Measurements from ENCODE around the gene ARHGAP45.

The ARHGAP45 gene

DNA sequence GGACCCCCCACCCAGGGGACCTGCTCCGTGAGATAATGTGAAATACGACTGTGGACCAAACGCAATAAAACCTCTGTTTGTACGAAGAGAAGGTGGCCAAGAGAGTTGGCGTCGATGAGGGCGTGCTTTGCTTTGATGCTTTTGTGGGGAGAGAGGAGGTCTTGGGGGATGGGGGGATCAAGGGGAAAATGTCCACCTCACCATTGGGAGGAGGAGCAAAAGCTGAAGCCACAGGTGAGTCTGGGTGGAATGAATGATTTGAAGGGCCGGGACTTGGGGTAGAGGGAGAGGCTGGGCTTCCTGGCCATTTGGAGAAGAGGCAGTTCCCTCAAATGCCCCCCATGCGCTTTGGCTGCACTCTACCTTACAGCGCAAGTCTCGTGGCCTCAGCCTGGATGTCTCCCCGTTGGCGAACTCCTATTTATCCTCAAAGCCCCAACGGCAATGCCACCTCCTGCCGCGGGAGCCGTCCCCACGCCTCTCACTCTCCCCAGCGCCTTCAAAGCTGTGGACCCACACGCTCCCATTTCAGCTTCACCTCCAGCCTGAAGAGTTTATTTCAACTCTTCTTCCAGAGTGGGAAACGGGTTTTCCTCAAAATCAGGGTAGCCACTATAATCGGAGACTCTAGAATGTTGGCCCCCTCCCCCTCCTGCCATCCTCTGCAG is 27.9 kb upstream of the ARHGAP45 start:
- DNase-seq, result no peak

DNA sequence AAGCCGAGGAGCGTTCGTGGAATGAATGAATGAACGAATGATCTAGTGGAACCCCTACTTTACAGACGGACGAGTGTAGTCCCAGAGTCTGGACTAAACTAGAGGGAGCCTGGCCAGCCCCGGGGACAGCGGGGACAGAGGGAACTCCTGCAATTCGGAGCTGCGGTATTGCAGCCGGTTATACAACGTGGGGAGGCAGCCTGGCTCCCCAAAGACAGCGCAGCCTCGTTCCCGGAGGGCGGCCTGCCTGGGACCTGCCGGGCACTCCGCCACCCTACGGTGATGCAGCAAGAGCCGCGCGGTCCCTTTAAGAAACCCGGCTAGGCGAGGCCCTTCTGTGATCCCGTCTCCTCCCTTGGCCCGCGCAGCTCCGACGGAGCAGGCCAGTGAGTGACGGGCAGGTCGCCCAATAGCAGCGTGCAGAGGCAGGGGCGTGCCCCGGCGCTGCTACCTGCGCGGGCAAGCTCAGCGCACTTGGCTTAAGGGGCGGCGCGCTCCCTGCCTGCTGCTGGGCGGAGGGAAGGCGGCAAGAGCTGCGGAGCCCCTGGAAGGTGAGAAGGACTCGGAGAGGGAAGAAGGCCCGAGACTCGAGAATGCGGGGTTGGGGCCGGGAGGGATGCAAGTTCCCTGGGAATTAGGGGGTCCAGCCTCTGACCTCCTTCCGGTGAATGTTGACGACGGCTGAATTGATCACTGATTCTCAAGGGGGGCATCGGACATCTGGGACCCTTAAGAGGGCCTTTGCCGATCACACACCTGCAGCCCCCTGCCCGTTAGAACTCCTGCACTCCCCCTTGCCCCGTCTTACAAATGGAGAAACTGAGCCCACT is 27.1 kb upstream of the ARHGAP45 start, which contains the start of gene ABCA7:
Gene ABCA7, plus strand, starts transcription at position 462 of the 830 bp plus-strand sequence. CDS start 1,255 bp downstream, outside the sequence.
- DNase-seq, result peak; percentile 90

DNA sequence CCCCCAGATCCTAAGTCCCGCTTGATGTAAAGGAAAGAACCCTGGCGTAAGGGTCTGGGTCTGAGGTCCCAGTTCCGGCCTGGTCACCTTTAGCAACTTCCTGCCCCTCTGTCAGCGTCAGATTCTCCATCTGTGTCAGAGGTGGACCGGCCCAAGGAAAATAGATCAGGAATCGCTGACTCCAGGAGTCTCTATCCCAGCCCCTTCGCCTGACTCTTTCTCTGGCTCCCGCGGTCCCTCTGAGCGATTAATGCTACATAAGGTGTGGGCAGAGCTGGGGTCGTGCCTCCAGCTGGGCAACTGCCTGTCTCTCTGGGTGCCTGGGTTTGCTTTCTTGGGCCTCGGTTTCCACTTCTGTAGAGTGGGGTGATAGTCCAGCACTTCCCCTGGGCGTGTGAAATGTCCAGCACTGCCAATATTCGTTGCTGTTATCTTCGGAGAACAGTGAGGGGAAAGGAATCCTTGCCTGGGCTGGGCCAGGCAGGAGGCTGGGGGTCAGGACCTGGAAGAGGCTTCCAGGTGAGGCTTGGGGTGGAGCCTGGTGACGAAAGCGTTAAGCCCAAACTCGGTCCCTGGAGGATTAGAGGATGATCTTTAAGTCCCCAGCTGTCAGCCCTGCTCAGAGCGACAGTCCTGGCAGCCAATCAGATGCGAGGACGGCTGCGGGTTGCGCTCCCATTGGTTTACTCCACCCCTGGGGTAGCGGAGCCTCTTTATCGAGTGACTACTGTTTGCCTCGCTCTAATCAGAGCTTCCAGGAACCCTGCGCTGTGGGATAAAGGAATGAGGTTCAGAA is 26.3 kb upstream of the ARHGAP45 start:
- peak; percentile 56 for DNase-seq

DNA sequence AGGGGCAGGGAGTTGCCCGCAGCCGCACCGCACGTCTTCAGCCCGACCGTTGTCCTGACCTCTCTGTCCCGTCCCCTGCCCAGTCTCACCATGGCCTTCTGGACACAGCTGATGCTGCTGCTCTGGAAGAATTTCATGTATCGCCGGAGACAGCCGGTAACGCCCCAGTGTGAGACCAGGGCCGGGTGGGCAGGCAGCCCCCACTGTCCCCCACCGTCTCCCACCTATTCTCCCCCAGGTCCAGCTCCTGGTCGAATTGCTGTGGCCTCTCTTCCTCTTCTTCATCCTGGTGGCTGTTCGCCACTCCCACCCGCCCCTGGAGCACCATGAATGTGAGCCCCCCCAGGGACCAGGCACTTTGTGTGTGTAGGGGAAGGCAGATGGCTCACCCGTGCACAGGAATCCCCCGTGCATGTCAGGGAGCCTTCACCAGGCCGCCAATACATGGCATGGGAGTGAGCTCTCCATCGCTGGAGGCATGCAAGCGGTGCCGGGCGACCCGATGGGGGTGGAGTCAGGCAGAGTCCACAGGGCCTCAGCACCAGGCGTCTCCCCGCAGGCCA is 25.6 kb upstream of the ARHGAP45 start:
- DNase-seq, result no peak

GRCh38 chr19:1041835-1042685 is 24.9 kb upstream of the ARHGAP45 start:
- DNase-seq, result no peak

DNA sequence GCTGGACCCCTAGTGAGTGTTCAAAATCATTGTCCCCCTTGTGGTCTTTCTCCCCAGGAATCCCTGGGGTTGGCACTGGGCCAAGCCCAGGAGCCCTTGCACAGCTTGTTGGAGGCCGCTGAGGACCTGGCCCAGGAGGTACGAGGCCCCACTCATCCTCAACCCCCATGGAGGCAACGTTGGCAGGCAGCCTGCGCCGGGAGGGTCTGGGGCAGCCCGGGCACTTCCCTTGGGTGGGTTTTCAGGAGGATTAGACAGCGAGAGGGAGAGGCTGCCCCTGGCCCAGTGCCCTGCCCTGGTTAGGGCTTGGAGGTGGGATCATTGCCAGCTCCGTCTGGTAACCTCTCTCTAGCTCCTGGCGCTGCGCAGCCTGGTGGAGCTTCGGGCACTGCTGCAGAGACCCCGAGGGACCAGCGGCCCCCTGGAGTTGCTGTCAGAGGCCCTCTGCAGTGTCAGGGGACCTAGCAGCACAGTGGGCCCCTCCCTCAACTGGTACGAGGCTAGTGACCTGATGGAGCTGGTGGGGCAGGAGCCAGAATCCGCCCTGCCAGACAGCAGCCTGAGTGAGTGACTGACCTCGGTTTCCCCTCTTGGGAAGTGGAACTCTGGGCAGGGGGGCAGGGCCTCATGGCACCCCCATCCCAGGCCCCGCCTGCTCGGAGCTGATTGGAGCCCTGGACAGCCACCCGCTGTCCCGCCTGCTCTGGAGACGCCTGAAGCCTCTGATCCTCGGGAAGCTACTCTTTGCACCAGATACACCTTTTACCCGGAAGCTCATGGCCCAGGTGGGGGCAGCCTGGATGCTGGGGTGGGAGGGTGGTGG is 24.1 kb upstream of the ARHGAP45 start:
- DNase-seq, result no peak

GRCh38 chr19:1045247-1045603 is 21.7 kb upstream of the ARHGAP45 start:
- DNase-seq, result no peak

DNA sequence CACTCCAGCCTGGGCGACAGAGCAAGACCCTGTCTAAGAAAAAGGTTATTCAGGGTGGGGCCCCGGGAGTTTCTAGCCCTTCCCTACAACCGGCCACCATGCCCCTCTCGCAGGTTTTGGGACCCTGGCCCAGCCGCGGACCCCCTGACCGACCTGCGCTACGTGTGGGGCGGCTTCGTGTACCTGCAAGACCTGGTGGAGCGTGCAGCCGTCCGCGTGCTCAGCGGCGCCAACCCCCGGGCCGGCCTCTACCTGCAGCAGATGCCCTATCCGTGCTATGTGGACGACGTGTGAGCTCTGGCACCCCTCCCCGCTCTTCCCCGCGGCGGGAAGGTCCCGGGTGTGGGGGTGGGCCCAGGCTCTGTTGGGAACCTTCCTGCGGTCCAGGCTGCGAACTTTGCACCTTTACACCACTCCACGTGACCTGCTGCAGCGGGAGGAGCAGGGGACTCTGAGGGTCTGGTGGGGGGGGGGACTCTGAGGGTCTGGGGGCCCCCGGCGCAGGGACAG is 20.8 kb upstream of the ARHGAP45 start:
- DNase-seq, result no peak

GRCh38 chr19:1046836-1047695 is 19.9 kb upstream of the ARHGAP45 start:
- DNase-seq, result no peak

DNA sequence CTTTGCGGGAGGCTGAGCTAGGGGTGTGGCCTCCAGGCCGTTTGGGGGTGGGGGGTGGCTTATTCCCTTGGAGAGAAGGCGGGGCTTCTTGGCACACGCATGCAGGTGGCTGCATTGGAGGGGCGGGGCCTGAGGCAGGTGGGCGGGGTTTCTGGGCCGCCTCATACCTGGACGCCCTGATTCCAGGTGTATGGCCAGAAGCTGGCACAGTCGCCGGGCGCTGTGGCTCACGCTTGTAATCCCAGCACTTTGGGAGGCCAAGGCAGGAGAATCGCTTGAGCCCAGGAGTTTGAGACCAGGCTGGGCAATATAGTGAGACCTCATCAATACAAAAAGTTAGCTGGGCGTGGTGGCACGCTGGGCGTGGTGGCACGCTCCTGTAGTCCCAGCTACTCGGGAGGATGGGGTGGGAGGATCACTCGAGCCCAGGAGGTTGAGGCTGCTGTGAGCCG is 19.2 kb upstream of the ARHGAP45 start:
- no peak for DNase-seq

GRCh38 chr19:1049106-1049505 is 17.9 kb upstream of the ARHGAP45 start:
- DNase-seq, result no peak

DNA sequence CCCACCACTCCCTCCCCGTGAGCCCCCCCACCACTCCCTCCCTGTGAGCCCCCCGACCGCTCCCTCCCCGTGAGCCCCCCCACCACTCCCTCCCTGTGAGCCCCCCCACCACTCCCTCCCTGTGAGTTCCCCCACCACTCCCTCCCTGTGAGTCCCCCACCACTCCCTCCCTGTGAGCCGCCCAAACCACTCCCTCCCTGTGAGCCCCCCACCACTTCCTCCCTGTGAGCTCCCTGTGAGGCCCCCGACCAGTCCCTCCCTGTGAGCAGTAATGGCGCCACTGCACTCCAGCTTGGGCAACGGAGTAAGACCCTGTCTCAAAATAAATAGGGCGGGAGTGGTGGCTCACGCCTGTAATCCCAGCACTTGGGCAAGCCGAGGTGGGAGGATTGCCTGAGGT is 17.2 kb upstream of the ARHGAP45 start:
- DNase-seq, result no peak

DNA sequence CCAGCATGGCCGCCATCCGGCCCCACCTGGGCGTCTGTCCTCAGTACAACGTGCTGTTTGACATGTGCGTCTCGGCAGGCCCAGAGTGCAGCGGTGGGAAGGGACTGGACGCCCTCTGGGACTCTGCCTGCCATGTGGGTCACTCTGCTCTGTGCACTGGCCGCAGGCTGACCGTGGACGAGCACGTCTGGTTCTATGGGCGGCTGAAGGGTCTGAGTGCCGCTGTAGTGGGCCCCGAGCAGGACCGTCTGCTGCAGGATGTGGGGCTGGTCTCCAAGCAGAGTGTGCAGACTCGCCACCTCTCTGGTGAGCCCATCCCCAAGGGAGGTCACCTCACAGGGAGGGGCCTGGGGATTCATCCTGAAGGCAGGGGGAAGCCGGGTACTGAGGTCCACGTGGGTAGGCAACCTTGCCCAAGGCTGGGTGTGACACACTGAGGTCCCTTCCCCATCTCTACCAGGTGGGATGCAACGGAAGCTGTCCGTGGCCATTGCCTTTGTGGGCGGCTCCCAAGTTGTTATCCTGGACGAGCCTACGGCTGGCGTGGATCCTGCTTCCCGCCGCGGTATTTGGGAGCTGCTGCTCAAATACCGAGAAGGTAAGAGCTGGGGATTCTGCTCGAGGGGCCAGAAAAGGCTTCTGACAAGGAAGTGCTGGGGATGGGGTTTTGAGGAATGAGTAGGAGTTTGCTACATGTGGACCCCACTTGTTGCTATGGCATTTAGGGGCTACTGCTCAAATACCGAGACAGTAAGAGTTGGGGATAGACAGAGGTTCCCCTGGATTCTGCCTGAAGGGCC is 15.8 kb upstream of the ARHGAP45 start:
- DNase-seq, result no peak

- DNase-seq, result no peak
These were observed 15.2 kb upstream of the ARHGAP45 start for GRCh38 chr19:1051791-1052190.

GRCh38 chr19:1052349-1052975 is 14.5 kb upstream of the ARHGAP45 start:
- no peak for DNase-seq

DNA sequence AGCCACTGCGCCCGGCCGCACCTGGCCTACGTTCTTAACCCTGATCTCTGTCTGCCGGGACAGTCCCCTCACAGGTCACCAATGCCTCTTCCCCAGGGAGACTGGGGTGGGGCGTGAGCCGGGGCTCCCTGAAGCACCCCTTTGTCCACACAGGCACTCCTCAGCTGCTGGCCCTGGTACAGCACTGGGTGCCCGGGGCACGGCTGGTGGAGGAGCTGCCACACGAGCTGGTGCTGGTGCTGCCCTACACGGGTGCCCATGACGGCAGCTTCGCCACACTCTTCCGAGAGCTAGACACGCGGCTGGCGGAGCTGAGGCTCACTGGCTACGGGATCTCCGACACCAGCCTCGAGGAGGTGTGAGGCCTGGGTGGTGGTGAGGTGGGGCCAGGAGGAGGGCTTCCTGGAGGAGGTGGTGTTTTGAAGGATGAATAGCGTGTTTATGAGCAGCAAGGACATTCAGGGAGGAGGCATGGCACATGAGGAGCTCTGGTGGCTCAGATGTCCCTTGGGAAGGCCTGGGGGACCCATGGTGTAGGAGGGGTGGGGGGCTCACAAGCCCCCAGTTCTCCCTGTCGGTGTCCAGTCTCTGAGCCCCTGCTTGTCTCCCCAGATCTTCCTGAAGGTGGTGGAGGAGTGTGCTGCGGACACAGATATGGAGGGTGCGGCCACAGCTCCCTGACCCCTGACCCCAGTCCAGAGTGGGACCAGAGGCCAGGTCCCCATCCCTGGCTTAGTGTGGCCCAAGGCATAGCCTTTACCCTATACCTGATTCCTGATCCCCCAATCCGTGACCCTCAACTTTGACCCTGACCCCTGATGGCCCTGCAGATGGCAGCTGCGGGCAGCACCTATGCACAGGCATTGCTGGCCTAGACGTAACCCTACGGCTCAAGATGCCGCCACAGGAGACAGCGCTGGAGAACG is 13.5 kb upstream of the ARHGAP45 start:
- DNase-seq, result no peak
